ENCODE data around the gene EIF2S3.
A peak's percentile ranks its signal among the peaks of the same experiment; 100 is the strongest.
"Not testable (repeated sequence)": the region's sequence is repeated elsewhere in the genome, so short reads cannot be mapped to it uniquely, and the experiment has no call there.

EIF2S3 gene

DNA sequence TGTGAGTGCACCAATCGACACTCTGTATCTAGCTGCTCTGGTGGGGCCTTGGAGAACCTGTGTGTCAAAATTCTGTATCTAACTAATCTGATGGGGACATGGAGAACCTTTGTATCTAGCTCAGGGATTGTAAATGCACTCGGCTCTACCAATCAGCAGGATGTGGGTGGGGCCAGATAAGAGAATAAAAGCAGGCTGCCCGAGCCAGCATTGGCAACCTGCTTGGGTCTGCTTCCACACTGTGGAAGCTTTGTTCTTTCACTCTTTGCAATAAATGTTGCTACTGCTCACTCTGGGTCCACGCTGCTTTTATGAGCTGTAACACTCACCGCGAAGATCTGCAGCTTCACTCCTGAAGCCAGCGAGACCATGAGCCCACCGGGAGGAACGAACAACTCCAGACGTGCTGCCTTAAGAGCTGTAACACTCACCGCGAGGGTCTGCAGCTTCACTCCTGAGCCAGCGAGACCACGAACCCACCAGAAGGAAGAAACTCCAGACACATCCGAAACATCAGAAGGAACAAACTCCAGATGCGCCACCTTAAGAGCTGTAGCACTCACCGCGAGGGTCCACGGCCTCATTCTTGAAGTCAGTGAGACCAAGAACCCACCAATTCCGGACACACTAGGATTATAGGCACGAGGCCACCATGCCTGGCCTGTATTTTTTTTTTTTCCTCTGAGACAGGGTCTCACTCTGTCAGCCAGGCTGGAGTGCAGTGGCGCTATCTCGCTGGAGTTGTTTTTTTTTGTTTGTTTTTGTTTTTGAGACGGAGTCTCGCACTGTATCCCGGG, 4.0 kb upstream of the EIF2S3 start:
- not testable (repeated sequence) for DNase-seq

DNA sequence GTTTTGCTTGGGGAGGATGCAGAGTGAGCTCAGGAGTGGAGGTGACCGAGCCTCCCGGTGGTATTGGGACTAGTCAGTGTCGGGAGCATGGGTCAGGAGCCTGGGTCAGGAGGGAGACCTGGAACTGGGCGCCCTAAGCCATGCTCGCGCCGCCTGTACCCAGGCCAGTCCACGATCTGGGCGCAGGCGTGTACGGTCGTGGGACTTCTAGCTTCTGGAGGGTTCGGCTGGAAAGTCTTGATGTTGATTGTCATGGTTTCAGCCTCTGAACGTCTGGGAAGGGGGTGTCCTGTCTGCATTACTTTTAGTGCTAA, 244 bp downstream of the EIF2S3 start:
- DNase-seq = no peak

DNA sequence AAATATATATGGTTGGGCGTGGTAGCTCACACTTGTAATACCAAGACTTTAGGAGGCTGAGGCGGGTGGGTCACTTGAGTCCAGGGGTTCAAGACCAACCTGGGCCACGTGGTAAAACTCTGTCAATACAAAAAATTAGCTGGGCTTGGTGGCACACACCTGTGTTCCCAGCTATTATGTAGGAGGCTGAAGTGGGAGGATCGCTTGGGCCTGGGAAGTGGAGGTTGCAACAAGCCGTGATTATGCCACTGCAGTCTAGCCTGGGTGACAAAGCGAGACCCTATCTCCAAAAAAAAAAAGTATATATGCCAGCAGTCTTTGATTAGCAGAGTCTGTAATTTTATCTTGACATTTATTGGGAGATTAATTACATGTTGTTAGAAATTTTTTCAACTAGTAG, 8.7 kb downstream of the EIF2S3 start:
- DNase-seq = no peak

DNA sequence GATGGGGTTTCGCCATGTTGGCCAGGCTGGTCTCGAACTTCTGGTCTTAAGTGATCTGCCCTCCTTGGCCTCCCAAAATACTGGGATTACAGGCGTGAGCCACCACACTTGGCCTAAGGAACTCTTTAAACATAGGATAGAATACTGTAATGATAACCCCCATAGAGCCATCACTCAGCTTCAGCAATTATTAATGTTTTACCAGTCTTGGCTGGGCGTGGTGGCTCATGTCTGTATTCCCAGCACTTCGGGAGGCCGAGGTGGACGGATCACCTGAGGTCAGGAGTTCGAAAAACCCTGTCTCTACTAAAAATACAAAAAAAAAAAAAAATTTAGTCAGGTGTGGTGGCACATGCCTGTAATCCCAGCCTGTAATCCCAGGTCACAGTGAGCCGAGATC, 15.1 kb downstream of the EIF2S3 start:
- no peak for DNase-seq

- no peak for DNase-seq
These were observed 24.7 kb downstream of the EIF2S3 start for GRCh38 chrX:24079411-24079810.

DNA sequence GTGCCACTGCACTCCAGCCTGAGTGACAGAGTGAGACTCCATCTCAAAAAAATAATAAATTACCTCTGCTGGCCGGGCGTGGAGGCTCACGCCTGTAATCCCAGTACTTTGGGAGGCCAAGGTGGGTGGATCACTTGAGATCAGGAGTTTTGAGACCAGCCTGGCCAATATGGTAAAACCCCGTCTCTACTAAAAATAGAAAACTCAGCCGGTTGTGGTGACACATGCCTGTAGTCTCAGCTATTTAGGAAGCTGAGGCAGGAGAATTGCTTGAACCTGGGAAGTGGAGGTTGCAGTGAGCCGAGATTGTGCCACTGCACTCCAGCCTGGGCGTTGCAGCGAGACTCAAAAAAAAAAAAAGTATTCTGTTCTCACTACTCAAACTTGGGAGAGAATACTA, 25.5 kb downstream of the EIF2S3 start:
- peak; percentile 39 for DNase-seq

DNA sequence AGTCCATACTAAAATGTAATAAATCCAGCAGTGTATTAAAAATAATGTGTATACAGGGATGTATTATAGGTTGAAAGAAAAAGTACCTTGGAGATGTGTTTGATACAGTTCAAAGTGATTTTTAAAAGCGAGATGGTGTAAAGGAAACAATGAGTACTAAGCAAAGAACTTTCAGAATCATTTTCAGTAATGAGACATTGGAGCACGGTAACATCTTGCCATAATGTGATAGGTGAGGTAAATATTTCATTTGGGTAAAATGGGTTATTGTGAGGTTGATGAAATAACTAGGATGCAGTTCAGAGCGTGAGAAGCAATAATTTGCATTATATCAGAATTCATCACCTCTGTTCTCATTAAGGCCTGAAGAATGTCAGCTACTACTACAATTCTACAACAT, 25.9 kb downstream of the EIF2S3 start:
- DNase-seq = peak; percentile 66

DNA sequence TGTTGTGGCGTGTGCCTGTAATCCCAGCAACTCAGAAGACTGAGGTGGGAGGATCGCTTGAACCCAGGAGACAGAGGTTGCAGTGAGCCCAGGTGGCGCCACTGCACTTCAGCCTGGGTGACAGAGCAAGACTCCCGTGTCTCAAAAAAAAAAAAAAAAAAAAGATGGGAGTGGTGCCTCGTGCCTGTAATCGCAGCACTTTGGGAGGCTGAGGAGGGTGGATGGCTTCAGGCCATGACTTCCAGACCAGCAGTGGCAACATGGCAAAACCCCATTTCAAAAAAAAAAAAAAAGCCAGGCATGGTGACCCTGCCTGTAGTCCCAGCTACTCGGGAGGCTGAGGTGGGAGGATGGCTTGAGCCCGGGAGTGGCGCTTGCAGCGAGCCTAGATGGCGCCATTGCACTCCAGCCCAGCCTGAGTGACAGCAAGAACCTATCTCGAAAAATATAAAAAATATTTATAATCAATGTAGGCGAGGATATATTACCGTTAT, 27.0 kb downstream of the EIF2S3 start:
- peak; percentile 72 for DNase-seq

DNA sequence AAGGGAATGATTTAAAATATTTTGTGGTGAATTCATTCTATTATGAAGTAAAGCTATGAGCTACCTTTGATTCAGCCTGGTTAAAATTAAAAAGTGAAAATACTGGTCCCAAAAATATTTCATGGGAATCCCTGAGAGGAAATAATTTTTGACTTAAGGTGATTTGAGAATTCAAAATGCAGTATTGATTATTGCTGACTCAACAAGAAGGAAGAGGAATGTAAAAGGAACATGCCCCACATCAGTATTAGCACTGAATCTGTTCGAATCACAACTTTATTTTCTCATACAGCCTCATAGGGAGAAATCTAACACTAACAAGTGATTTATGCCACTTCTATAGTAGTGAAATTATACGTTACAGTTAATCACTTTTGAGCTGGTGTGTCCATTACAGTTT, 27.7 kb downstream of the EIF2S3 start:
- DNase-seq = no peak

DNA sequence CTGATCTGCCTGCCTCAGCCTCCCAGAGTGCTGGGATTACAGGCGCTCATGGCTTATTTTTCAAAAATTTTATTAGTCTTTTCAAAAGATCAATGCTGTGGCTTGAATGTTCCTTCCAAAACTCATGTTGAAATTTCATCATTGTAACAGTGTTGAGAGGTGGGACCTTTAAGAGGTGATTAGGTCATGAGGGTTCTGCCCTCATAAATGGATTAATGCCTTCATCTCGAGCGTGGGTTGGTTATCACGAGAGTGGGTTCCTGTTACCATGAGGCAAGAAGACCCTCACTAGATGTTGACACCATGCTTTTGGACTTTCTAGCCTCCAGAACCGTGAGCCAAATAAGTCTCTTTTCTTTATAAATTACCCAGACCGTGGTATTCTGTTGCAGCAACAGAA, 30.3 kb downstream of the EIF2S3 start:
- DNase-seq = no peak

DNA sequence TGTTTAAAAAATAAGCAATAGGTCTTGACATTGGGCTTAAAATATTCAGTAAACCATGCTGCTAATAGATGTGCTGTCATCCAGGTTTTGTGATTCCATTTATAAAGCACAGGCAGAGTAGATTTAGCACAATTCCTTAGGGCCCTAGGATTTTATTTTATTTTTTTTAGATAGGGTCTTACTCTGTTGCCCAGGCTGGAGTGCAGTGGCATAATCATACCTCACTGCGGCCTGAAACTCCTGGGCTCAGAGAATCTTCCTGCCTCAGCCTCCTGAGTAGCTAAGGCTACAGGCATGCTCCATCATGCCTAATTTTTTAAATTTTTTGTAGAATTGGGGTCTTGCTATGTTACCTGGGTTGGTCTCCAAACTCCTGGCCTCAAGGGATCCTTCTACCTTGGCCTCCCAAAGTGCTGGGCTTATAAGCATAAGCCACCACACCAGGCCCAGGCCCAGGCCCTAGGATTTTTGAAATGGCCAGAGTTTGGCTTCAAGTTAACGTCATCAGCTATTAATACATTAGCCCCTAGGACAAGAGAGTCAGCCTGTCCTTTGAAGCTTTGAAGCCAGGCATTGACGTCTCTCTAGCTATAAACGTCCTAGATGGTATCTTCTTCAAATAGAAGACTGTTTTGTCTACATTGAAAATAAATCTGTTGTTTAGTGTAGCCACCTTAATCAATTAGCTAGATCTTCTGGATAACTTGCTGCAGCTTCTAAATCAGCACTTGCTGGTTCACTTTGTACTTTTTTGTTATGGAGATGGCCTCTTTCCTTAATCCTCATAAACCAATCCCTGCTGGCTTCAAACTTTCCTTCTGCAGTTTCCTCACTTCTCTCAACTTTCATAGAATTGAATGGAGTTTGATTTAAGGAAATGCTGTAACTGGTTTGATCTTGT, 35.8 kb downstream of the EIF2S3 start:
- no peak for DNase-seq

DNA sequence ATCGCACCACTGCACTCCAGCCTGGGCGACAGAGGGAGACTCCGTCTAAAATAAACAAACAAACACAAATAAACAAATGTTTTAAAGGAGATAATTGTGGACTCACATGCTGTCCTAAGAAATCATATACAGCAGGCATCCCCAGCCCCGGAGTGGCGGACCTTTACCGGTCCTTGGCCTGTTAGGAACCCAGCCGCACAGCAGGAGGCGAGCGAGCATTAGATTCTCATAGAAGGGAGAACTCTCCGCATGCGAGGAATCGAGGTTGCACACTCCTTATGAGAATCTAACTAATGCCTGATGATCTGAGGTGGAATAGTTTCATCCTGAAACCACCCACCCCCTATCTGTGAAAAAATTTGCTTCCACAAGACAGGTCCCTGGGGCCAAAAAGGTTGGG, 39.0 kb downstream of the EIF2S3 start:
- DNase-seq = no peak

DNA sequence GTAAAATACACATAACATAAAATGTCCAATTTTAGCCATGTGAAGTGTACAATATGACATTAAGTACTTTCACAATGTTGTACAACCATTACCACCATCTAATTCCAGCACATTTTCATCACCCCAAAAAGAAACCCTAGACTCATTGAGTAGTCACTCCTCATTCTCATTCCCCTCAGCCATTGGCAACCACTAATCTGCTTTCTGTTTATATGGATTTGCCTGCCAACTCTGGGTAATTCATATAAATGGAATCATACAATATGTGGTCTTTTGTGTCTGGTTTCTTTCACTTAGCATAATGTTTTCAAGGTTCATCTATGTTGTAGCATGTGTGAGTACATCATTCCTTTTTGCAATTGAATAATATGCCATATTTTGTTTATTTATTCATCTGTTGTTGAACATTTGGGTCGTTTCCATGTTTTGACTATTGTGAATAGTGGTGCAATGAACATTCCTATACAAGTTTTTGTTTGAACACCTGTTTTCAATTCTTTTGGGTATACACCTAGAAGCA, 43.0 kb downstream of the EIF2S3 start:
- no peak for DNase-seq

GRCh38 chrX:24098932-24099331, 44.2 kb downstream of the EIF2S3 start:
- no peak for DNase-seq

GRCh38 chrX:24099394-24099793, 44.6 kb downstream of the EIF2S3 start:
- DNase-seq = peak; percentile 24

GRCh38 chrX:24100713-24101112, 46.0 kb downstream of the EIF2S3 start:
- DNase-seq = peak; percentile 9

GRCh38 chrX:24110069-24110468, 55.3 kb downstream of the EIF2S3 start:
- DNase-seq = no peak

DNA sequence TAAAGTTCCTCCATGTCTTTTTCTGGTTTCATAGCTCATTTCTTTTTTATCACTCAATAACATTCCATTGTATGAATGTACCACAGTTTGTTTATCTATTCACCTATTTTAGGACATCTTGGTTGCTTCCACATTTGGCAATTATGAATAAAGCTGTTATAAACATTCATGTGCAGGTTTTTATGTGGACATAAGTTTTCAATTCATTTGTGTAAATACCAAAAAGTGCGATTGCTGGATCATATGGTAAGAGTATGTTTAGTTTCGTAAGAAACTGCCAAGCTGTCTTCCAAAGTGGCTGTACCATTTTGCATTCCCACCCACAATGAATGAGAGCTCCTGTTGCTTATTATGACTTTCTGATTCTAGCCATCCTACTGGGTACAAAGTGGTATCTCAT, 58.4 kb downstream of the EIF2S3 start:
- no peak for DNase-seq

DNA sequence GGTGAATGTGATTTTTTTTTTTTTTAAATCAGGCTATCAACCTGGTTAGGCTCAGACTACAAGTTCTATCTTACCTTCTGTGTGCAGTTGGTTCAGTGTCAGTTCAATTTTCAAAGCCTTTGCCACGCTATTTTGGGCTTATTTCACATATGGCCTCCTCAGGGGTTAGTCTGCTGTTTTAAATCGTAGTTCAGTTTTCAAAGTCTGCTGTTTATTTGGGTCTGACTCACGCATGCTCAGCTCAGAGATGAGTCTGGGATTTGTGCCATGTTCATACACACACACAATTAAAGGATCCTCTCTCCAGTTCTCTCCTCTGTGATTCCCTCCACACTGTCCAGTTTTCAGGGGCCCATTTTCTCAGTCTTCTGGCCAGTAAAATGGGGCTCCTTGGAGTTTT, 62.5 kb downstream of the EIF2S3 start:
- DNase-seq = no peak

DNA sequence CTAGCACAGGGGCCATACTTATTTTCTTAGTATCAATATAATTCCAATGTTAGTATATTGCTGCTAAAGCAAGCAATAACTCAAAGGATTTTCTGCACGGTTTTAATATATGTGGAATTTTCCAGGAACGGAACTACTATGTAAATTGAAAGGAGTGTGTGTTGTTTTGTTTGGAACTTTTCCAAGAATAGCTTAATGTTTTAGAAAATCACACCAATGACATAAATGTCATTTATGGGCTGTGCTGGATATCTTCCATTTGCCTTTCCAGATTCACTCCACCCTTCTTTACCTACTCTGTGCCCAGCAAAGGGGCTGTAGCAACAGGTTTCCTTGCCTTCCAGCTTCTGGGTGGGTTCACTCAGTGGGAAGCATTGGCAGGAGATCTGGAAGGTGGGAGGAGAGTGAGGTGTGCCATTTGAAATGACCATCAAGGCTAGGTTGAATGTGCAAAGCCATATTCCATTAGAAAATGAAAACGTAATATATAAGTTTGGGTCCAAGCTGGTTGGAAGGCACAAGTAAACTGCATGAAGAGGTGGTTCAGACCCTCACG, 69.6 kb downstream of the EIF2S3 start:
- DNase-seq = no peak

GRCh38 chrX:24125028-24125612, 70.4 kb downstream of the EIF2S3 start:
- DNase-seq = no peak
